OCI-LY1 (cell line): ENCODE results near the gene USP36.

Experiments used
- CTCF ChIP-seq: fragments of 200-600 bp; sonication (generic), shearing (Covaris generic); IDR thresholded peaks from 2 replicates; pipeline ENCODE4 v1.5.1; 2017; ENCODE audit warnings: mild to moderate bottlenecking, antibody characterized with exemption, low read length, moderate library complexity, mixed read lengths
- EZH2 ChIP-seq: fragments of 200-600 bp; sonication (generic), shearing (Covaris generic); IDR thresholded peaks from 2 replicates; pipeline ENCODE4 v1.8.0; 2017; ENCODE audit warnings: borderline replicate concordance, mixed run types, mild to moderate bottlenecking, antibody characterized with exemption, low read length, moderate library complexity, mixed read lengths

- TF ChIP-seq CTCF: no peak
- no peak for TF ChIP-seq EZH2
These were observed 38.2 kb downstream of the USP36 start for GRCh38 chr17:78802459-78802858.
